Colonic mucosa (tissue), 4 donors: ENCODE results near the gene CREB3. TPM values are rescaled to one million over a fixed set of nuclear protein-coding genes. Genes with fewer than 3 reads are reported as not detected.

Source experiments
- DNase-seq: peaks from one replicate; pipeline ENCODE4 v3.0.0-alpha.2; 2020
- H3K27ac ChIP-seq: fragments of 200-600 bp; one replicate; pipeline ENCODE4 v1.8.0; 2021
- H3K27me3 ChIP-seq: fragments of 200-600 bp; one replicate; pipeline ENCODE4 v1.8.0; 2021
- H3K36me3 ChIP-seq: fragments of 200-600 bp; one replicate; pipeline ENCODE4 v1.8.0; 2021
- H3K4me1 ChIP-seq: fragments of 200-600 bp; one replicate; pipeline ENCODE4 v1.8.0; 2021; ENCODE audit warnings: mild to moderate bottlenecking
- H3K4me3 ChIP-seq: fragments of 200-600 bp; one replicate; pipeline ENCODE4 v1.8.0; 2021
- H3K9ac ChIP-seq, 2 donors: one replicate each; pipeline ENCODE4 v1.7.0; 2013; ENCODE audit warnings: control low read depth in 2 of 2, low read depth in 2 of 2, low read length in 2 of 2
- H3K9me3 ChIP-seq: fragments of 200-600 bp; one replicate; pipeline ENCODE4 v1.8.0; 2021
- intact Hi-C: fragments of 100-400 bp; cut with DNase I; formaldehyde crosslinking; loops from one replicate; pipeline ENCODE4 v1.14.1; 2022
- total RNA-seq, 2 donors: library from RNA; stranded (reverse); fragmentation: NEBNext Ultra II Directional in 1 of 2; extraction: Animal tissue kit (Norgen Biotek cat#: 25700) in 1 of 2; gene quantifications; one replicate each; pipeline ENCODE4 v1.2.1, GENCODE V29; 2021
- TF ChIP-seq, protein P1 (sequence below): fragments of 200-600 bp; IDR thresholded peaks from one replicate; pipeline ENCODE4 v1.8.0; 2022; ENCODE audit warnings: antibody characterized with exemption, mild to moderate bottlenecking
- donor health status: healthy.
- donor health status: DM: no; HTN: no; CAD: no.
- donor health status: DM: no; HTN: no; CAD: no.

CREB3 gene
- total RNA-seq, 2 donors from 2014 or later, result 47.9 to 50.8 TPM

DNA sequence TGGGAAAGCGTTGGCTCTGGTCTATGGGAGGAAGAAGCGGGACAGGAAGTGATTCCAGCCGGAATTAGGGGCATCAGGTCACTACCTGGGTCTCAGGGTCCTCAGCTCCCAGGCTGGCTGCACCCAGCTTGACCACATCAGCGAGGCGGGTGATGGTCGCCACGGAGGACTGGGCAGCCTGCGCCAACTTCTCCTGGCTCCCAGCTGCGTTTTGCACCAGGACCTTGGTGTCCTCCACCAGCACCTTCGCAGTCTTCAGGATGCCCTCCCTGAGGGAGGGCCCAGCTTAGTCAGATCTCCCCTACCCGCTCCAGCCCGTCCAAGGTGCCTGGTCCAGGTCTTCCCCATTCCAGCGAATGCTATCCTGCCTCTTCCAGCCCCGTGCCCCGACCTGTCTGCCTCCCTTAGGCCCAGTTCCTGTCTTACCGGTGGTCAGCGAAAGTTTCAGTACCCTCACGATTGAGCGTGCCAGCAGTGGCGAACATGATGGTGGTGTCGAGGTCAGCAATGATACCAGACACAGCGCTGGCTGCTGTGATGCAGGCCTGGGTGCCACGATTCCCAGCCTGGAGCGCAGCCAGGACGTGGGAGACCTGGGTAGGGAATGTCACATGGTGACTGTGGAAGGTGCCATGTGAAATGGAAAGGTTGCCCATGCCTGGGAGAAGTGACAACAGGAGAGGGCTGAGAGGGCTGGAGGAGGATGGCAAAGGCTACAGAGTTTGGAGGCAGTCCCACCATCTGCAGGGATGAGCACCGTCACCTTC is 28.4 kb upstream of the CREB3 start:
- no peaks in the 10 kb centered on the region for H3K4me1 ChIP-seq
- H3K27me3 ChIP-seq, result no peaks in the 10 kb centered on the region
- H3K4me3 ChIP-seq, result no peak overlapping the region
- intact Hi-C loops, result no loop called here
- H3K9ac ChIP-seq, result no peak overlapping the region
- TF ChIP-seq, protein P1, sequence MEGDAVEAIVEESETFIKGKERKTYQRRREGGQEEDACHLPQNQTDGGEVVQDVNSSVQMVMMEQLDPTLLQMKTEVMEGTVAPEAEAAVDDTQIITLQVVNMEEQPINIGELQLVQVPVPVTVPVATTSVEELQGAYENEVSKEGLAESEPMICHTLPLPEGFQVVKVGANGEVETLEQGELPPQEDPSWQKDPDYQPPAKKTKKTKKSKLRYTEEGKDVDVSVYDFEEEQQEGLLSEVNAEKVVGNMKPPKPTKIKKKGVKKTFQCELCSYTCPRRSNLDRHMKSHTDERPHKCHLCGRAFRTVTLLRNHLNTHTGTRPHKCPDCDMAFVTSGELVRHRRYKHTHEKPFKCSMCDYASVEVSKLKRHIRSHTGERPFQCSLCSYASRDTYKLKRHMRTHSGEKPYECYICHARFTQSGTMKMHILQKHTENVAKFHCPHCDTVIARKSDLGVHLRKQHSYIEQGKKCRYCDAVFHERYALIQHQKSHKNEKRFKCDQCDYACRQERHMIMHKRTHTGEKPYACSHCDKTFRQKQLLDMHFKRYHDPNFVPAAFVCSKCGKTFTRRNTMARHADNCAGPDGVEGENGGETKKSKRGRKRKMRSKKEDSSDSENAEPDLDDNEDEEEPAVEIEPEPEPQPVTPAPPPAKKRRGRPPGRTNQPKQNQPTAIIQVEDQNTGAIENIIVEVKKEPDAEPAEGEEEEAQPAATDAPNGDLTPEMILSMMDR, result no peak
- H3K27ac ChIP-seq, result no peak overlapping the region
- peaks cover 73% of the 10 kb centered on the region for H3K36me3 ChIP-seq
- H3K9me3 ChIP-seq, result no peaks in the 10 kb centered on the region
- DNase-seq, result no peak

DNA sequence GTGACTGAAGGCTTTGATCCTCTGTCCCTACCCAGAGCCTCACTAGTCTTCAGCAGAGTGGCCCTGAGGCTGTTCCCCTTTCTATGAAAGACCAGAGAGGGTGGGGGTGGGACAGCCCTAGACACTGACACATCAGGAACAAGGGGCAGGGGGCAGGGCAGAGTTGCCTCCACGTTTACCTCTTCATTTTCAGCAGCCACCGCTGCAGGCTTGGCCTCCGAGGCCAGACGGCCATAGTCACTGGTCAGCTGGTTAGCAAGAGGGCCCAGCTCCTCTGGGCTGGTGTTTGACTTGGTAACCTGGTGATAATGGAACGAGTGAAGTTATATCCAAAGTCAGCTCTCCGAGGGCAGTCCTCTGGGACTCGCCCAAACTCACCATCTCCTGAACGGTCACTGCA is 27.1 kb upstream of the CREB3 start:
- DNase-seq, result no peak

DNA sequence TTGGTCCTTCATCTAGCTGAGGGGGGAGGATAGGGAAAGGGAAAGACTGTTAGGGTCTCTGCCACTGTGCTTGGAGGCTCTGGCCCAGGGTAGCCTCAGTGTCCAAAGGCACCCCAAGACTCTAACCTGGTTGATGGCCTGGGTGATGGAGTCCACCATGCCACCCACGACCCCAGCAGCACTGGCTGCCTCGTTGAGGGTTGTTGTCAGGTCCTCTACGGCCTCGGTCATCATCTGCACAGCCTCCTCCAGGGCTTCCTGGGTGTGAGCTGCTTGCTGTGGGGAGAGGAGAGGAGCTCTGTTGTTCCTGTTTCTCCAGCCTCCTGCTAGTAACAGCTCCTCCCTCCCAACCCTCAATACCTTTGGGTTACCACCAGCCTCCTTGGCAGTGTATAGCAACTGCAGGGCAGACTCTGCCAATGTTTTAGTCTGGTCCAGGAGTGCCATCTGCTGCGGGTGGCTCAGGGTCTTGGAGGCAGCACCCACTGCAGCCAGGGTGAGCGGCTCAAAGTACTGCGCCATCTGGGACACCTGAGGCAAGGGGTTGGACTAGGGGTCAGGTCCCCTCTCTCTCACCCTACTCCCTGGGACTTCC is 26.5 kb upstream of the CREB3 start:
- H3K36me3 ChIP-seq, result peaks cover 66% of the 10 kb centered on the region
- no peak overlapping the region for H3K27ac ChIP-seq
- no peaks in the 10 kb centered on the region for H3K4me1 ChIP-seq
- no peaks in the 10 kb centered on the region for H3K9me3 ChIP-seq
- TF ChIP-seq, protein P1, result no peak
- no peak overlapping the region for H3K9ac ChIP-seq
- no peaks in the 10 kb centered on the region for H3K27me3 ChIP-seq
- no peak for DNase-seq
- intact Hi-C loops, result no loop called here
- no peak overlapping the region for H3K4me3 ChIP-seq

More for the DNA sequence above, 27.1 kb upstream of the CREB3 start:
- intact Hi-C loops, result no loop called here
- no peaks in the 10 kb centered on the region for H3K4me1 ChIP-seq
- TF ChIP-seq, protein P1, result no peak
- H3K4me3 ChIP-seq, result no peak overlapping the region
- H3K9ac ChIP-seq, result no peak overlapping the region
- H3K36me3 ChIP-seq, result peaks cover 65% of the 10 kb centered on the region
- H3K27ac ChIP-seq, result no peak overlapping the region
- no peaks in the 10 kb centered on the region for H3K27me3 ChIP-seq
- H3K9me3 ChIP-seq, result no peaks in the 10 kb centered on the region

DNA sequence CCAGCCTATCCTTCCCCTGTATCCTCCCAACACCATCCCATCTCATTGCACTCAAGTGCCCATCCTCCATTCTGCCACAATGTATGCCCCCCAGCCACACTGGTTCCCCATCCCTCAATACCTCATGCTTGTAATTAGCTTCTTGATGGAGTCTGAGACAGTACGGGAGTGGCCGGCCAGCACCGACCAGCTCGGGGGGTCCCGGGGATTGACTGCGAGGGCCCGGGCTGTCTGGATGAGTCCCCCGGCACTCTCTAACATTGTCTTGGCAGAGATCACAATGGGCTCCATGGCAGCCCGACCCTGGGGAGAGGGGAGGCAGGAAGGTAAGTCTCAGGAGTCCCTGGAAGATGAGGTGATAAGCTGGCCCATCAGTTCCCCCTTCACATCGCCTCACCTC is 25.5 kb upstream of the CREB3 start:
- Histone ChIP-seq H3K27me3 (no peaks in the 10 kb centered on the region), H3K4me1 (no peaks in the 10 kb centered on the region), H3K36me3 (peaks cover 65% of the 10 kb centered on the region), H3K4me3 (no peak overlapping the region), H3K9ac (no peak overlapping the region), H3K27ac (no peak overlapping the region), H3K9me3 (no peaks in the 10 kb centered on the region)
- TF ChIP-seq, protein P1, result no peak
- intact Hi-C loops, result no loop called here
- DNase-seq, result no peak

DNA sequence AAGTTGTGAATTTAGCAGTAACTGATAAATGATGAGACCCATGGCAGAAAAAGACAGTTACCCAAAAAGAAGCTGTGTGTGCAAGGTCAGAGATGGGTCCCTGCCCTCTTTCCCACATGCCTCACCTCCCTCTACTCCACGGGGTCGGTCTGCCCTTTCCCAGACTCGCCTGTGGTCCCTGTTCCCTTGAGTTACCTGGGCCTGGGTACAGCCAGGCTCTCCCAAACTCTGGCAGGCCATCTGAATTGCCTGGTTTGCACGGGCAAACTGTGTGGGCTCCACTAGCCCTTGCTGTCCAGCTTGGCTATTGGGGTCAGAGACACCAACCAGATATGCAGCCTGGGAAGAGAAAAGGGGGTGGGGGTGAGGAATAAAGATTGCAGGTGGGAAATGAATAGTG is 24.3 kb upstream of the CREB3 start:
- H3K4me1 ChIP-seq, result no peaks in the 10 kb centered on the region
- TF ChIP-seq, protein P1, result no peak
- DNase-seq, result no peak
- H3K27me3 ChIP-seq, result no peaks in the 10 kb centered on the region
- H3K36me3 ChIP-seq, result peaks cover 62% of the 10 kb centered on the region
- H3K9ac ChIP-seq, result no peak overlapping the region
- no peak overlapping the region for H3K27ac ChIP-seq
- H3K9me3 ChIP-seq, result no peaks in the 10 kb centered on the region
- no peak overlapping the region for H3K4me3 ChIP-seq
- intact Hi-C loops, result no loop called here
